BE2C (cell line): Measurements from ENCODE around the gene CCDC185.

ENCODE experiments used
- DNase-seq: peaks from one replicate; pipeline ENCODE4 v3.0.0-alpha.2; 2020
- H3K27me3 ChIP-seq: fragments of 250-450 bp; sonication (Bioruptor Pico); 2 replicates; pipeline ENCODE4 v1.5.1; 2020; ENCODE audit warnings: mild to moderate bottlenecking
- H3K36me3 ChIP-seq: fragments of 250-450 bp; sonication (Bioruptor Pico); 2 replicates; pipeline ENCODE4 v1.5.1; 2020; ENCODE audit warnings: mild to moderate bottlenecking
- H3K4me1 ChIP-seq: fragments of 250-450 bp; sonication (Bioruptor Pico); 2 replicates; pipeline ENCODE4 v1.5.1; 2020
- H3K4me3 ChIP-seq: 2 replicates; pipeline ENCODE4 v1.5.1; 2011; ENCODE audit warnings: low read depth, low read length
- H3K9me3 ChIP-seq: fragments of 250-450 bp; sonication (Bioruptor Pico); 2 replicates; pipeline ENCODE4 v1.5.1; 2020
- CTCF ChIP-seq: IDR thresholded peaks from 2 replicates; pipeline ENCODE4 v1.5.1; 2012; ENCODE audit warnings: mild to moderate bottlenecking, low read depth, low read length

The CCDC185 gene

GRCh38 chr1:223444411-223444810, 51.2 kb downstream of the CCDC185 start:
- no peak for TF ChIP-seq CTCF
- no peak for DNase-seq
- Histone ChIP-seq H3K4me3 (no peak overlapping the region), H3K9me3 (no peaks in the 10 kb centered on the region), H3K36me3 (no peaks in the 10 kb centered on the region; the same call in 1 of the 2 replicates), H3K4me1 (no peaks in the 10 kb centered on the region), H3K27me3 (no peaks in the 10 kb centered on the region)
